Activated CD4-positive, alpha-beta T cell treated with anti-CD3 and anti-CD28 coated beads for 36 hours (primary cell): Measurements from ENCODE around the gene RPS21. TPM values are rescaled to one million over a fixed set of nuclear protein-coding genes. Genes with fewer than 3 reads are reported as not detected.

Experiments used
- ATAC-seq: fragments of 200-7000 bp; cut with Tn5 transposase; one replicate; pipeline ENCODE4 v1.10.0; 2021; ENCODE audit warnings: mild to moderate bottlenecking, moderate library complexity
- CTCF ChIA-PET: fragments of 350-600 bp; sonication (Branson Sonifier 250); formaldehyde crosslinking; loops from one replicate; lab custom pipeline; 2021; ENCODE audit warnings: antibody characterized with exemption; lab: Charles Lee
- POLR2A ChIA-PET: fragments of 350-600 bp; sonication (Branson Sonifier 250); formaldehyde crosslinking; loops from one replicate; lab custom pipeline; 2021; ENCODE audit warnings: antibody characterized with exemption, inconsistent platforms; lab: Charles Lee
- DNase-seq: peaks from one replicate; pipeline ENCODE4 v3.0.0-alpha.2; 2020
- H3K27ac Mint-ChIP-seq: one replicate; pipeline ENCODE4 v1.8.0; 2021; ENCODE audit warnings: mixed read lengths
- H3K27me3 Mint-ChIP-seq: one replicate; pipeline ENCODE4 v1.8.0; 2021; ENCODE audit warnings: mixed read lengths
- H3K36me3 Mint-ChIP-seq: one replicate; pipeline ENCODE4 v1.8.0; 2021; ENCODE audit warnings: low read depth, mixed read lengths
- H3K4me1 Mint-ChIP-seq: one replicate; pipeline ENCODE4 v1.8.0; 2021; ENCODE audit warnings: mixed read lengths
- H3K4me3 Mint-ChIP-seq: one replicate; pipeline ENCODE4 v1.8.0; 2021; ENCODE audit warnings: mild to moderate bottlenecking, moderate library complexity, mixed read lengths
- H3K9me3 Mint-ChIP-seq: one replicate; pipeline ENCODE4 v1.8.0; 2021; ENCODE audit warnings: low read depth, mixed read lengths
- intact Hi-C, 2 experiments: fragments of 100-400 bp; cut with DNase I in 1 of 2; cut with micrococcal nuclease in 1 of 2; formaldehyde crosslinking; loops; one replicate each; pipeline versions ENCODE4 v1.14.2 to v1.15.1; 2022 to 2024; cut with DNase I, micrococcal nuclease
- total RNA-seq, 2 experiments: library from RNA; stranded (reverse); gene quantifications; one replicate each; pipeline ENCODE4 v1.2.3, GENCODE V29; 2021

RPS21 gene
- total RNA-seq, 2 experiments from 2014 or later: 1,051 to 2,439 TPM

DNA sequence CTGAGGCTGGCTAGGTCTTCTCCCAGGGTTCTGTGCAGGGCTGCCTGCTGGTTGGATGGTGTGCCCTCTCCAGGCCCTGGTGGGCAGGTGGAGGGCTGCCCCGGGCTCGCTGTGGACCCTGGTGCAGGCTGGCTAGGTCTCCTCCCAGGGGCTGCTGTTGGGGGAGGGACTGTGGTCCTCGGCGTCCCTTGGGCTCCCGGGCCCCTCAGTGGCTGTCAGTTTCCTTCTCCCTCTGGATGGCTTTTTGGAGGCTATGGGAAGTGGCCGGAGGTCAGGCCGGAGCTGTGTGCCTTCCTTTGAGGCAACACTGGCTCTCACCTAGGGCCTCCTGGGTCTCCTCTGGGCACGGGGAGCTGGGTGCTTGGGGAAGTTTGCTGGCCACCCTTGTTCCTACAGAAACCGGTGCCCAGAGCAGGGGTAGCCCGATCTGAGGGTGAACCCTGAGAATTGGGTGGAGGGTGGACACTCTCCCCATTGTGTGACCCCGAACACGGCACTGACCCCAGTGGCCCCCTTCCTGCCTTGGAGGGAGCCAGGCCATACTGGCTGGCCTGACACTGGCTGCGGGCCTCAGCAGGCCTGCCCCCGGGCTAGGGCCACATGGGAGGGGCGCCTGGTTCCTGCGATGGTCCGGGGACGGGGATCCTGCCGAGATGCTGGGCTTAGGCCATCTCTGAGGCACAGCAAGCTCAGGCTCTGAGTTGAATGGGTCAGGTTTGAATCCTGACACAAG lies 24.0 kb downstream of the RPS21 start:
- Mint-ChIP-seq H3K27ac (no peak overlapping the region), H3K4me3 (no peak overlapping the region), H3K27me3 (peaks cover 2% of the 10 kb centered on the region), H3K9me3 (no peaks in the 10 kb centered on the region), H3K4me1 (peaks cover 14% of the 10 kb centered on the region), H3K36me3 (no peaks in the 10 kb centered on the region)
- intact Hi-C loops: no loop called here
- DNase-seq (no peak), ATAC-seq (no peak)
- ChIA-PET CTCF (interaction anchor here (0.8 to 1.4 kb wide), 6 partner anchors 24 to 206 kb away, joined by 3 to 8 read pairs (median 4); partner anchors contain the start of gene RPS21), POLR2A (interaction anchor here (1.0 kb wide), 1 partner anchor 192 kb away, joined by 3 read pairs; no protein-coding TSS in a partner anchor)

DNA sequence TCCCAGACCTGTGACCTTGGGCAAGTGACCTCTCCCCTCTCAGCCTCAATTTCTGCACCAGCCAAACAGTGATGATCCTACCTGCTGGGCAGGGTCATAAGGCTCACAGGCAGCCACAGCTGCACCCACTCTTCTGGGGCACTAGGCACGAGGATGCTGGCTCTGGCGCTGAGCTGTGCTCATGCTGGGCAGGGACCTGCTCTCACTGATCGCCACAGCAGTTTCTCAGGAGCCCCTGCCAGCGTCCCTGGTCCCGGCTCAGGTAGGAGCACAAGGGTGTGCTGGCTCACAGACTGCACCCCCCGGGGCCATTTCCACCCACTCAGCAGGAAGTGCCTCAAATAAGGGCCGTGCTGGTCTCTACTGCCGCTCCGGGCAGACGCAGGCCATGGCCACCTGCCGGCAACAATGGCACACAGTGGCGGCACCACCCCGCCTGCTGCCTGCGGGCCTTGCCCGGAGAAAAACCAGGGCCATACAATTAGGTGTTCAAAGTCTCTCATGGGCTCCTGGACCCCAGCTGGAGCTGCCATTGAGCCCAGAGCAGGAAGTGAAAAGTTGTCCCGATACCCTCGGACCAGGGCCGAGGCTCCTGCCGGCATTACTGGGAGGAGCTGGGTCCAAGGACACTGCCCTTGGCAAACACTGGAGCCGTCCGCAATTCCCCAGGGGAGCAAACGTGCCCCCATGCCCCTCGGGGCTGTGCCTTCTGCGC lies 24.7 kb downstream of the RPS21 start:
- H3K4me1 Mint-ChIP-seq: peaks cover 10% of the 10 kb centered on the region
- DNase-seq (no peak), ATAC-seq (no peak)
- H3K9me3 Mint-ChIP-seq: no peaks in the 10 kb centered on the region
- H3K27ac Mint-ChIP-seq: no peak overlapping the region
- no peak overlapping the region for H3K4me3 Mint-ChIP-seq
- intact Hi-C loops: no loop called here
- H3K27me3 Mint-ChIP-seq: peaks cover 2% of the 10 kb centered on the region
- no peaks in the 10 kb centered on the region for H3K36me3 Mint-ChIP-seq
- CTCF ChIA-PET: interaction anchor here (1.4 kb wide), 1 partner anchor 29 kb away, joined by 8 read pairs; no protein-coding TSS in a partner anchor
- POLR2A ChIA-PET: no interaction called here

DNA sequence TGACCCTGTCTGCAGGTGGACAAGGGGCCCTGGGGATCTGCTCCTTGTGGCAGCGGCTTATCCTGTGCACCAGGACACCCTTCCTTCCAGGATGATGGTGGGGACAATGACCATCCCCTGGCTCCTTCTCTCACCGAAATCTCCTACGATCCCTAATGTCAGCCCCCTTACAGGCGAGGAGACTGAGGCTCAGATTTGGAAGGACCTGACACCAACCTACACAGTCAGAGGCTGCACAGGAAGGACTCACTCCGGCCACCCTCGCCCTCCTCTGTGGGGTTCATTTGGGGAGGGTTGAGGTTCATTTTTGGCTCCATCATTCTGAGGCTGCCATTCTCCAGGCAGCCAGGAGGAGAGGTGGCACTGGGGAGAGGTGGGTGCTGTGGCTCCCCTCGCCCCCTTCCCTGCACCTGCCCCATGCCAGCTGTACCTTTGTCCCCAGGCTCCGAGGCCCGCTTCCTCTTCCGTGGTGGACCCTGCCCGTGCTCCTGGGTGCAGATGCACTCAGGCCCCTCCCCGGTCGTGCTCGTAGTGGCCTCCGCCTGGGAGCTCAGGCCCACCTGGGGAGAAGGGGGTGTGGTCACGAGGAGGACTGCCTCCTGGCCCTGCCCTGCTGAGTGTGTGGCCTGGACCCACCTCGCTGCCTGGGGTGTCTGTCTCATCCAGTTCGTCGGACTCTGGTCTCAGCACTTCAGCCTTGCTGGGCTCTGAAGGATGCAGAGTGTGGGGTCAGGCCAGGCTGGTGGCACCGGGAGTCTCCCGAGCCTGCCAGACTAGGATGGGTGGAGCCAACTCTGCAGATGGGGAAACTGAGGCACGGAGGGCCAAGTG lies 25.5 kb downstream of the RPS21 start:
- intact Hi-C loops: no loop called here
- H3K9me3 Mint-ChIP-seq: no peaks in the 10 kb centered on the region
- no peak overlapping the region for H3K4me3 Mint-ChIP-seq
- no peaks in the 10 kb centered on the region for H3K36me3 Mint-ChIP-seq
- no peak for DNase-seq
- H3K4me1 Mint-ChIP-seq: peaks cover 10% of the 10 kb centered on the region
- ChIA-PET POLR2A (no interaction called here), CTCF (no interaction called here)
- no peak for ATAC-seq
- peaks cover 2% of the 10 kb centered on the region for H3K27me3 Mint-ChIP-seq
- no peak overlapping the region for H3K27ac Mint-ChIP-seq

DNA sequence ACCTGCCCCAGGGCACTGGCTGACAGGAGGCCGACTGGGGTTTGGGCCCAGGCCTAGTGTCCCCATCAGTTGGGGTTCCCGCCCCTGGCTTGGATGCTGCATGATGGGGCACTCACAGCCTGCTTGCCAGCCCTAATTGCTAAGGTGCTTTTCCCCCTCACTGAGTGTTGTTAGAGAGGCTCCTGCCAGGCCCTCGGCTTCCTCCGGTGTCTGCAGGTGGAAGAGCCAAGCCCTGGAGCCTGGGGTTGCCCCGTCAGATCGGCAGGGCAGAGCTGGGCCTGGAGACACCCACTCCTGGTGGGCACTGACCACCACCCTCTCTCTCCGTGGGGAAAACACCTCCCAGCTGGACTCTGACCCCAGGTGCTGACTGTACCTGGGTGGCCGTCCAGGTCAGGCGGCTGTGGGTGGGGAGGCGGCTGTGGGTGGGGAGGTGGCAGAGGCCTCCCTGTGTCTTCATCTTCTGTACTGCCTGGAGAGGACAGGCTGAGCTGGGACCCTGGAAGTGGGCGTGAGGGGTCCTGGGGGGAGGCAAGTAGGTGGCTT lies 26.2 kb downstream of the RPS21 start:
- H3K36me3 Mint-ChIP-seq: no peaks in the 10 kb centered on the region
- peaks cover 2% of the 10 kb centered on the region for H3K27me3 Mint-ChIP-seq
- H3K4me3 Mint-ChIP-seq: no peak overlapping the region
- H3K27ac Mint-ChIP-seq: no peak overlapping the region
- peaks cover 5% of the 10 kb centered on the region for H3K4me1 Mint-ChIP-seq
- CTCF ChIA-PET: no interaction called here
- no peak for DNase-seq
- no peaks in the 10 kb centered on the region for H3K9me3 Mint-ChIP-seq
- intact Hi-C loops: no loop called here
- ATAC-seq: no peak
- POLR2A ChIA-PET: no interaction called here

DNA sequence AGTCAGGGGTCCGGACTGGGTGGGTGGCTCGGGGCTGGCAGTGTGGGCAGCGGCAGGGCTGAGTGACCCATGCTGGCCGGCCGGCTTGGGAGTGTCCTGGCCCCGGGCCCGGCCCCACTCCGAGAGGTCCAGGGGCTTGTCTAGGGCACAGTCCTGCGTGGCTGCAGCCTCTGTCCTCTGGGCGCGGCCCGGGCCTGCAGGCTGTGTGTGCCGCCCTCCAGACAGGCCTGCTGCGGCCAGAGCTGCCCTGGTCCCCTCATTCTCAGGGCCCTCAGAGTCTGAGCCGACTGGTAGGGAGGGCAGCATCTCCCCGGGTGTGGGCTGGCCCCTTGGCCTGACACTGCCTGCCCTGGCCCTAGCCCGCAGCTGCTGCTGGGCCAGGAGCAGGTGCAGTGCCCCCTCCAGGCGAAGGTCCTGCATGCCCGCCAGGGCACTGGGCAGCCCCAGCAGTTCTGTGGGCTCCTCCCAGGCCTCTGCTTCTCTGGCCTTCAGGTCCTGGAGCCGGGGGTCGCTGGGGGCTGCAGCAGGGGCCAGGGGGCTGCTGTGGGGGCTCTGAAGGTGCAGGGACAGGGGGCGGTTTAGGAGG lies 27.1 kb downstream of the RPS21 start:
- H3K27ac Mint-ChIP-seq: no peak overlapping the region
- no peak overlapping the region for H3K4me3 Mint-ChIP-seq
- DNase-seq (no peak), ATAC-seq (no peak)
- no peaks in the 10 kb centered on the region for H3K9me3 Mint-ChIP-seq
- peaks cover 5% of the 10 kb centered on the region for H3K4me1 Mint-ChIP-seq
- H3K27me3 Mint-ChIP-seq: peaks cover 2% of the 10 kb centered on the region
- intact Hi-C loops: no loop called here
- CTCF ChIA-PET: interaction anchor here (0.5 to 1.0 kb wide), 2 partner anchors 56 to 203 kb away, joined by 3 read pairs; no protein-coding TSS in a partner anchor
- POLR2A ChIA-PET: no interaction called here
- H3K36me3 Mint-ChIP-seq: no peaks in the 10 kb centered on the region

DNA sequence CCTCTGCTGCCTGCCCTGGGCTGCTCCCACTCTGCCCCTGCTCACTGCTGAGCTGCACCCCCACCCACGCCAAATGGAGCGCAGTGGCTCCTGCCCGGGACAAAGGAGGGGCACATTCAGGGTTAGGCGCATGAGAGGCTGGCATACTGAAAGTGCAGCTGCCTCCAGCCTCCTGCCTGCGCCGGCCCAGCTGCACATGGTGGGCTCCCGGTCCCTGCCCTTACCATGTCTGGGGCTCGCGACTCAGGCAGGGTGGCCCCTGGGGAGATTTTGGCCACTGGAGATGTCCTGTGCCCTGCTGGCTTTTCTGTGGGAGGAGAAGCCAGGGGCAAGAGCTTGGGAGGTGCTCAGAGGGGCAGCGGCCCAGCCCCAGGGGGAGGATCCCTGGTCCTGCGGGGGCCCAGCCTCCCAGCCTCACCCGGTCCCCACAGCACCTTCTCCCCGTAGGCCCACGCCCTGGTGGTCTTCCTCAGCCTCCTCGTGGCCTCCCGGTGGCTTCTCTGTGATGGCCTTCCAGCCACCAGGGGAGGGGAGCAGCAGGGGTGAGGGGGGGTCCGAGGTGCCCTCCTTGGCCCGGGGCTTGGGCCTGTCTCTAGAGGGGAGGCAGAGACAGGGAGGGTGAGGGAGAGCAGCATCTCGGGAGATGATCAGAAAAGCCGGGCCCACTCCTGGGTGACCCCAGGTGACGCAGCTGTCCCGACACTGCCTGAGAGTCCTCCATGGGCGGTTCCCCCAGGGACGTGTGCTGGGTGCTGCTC lies 28.6 kb downstream of the RPS21 start:
- Mint-ChIP-seq H3K9me3 (no peaks in the 10 kb centered on the region), H3K36me3 (no peaks in the 10 kb centered on the region), H3K4me3 (no peak overlapping the region), H3K4me1 (no peaks in the 10 kb centered on the region), H3K27me3 (no peaks in the 10 kb centered on the region), H3K27ac (no peak overlapping the region)
- DNase-seq (no peak), ATAC-seq (no peak)
- POLR2A ChIA-PET: no interaction called here
- CTCF ChIA-PET: no interaction called here
- intact Hi-C loops: no loop called here

DNA sequence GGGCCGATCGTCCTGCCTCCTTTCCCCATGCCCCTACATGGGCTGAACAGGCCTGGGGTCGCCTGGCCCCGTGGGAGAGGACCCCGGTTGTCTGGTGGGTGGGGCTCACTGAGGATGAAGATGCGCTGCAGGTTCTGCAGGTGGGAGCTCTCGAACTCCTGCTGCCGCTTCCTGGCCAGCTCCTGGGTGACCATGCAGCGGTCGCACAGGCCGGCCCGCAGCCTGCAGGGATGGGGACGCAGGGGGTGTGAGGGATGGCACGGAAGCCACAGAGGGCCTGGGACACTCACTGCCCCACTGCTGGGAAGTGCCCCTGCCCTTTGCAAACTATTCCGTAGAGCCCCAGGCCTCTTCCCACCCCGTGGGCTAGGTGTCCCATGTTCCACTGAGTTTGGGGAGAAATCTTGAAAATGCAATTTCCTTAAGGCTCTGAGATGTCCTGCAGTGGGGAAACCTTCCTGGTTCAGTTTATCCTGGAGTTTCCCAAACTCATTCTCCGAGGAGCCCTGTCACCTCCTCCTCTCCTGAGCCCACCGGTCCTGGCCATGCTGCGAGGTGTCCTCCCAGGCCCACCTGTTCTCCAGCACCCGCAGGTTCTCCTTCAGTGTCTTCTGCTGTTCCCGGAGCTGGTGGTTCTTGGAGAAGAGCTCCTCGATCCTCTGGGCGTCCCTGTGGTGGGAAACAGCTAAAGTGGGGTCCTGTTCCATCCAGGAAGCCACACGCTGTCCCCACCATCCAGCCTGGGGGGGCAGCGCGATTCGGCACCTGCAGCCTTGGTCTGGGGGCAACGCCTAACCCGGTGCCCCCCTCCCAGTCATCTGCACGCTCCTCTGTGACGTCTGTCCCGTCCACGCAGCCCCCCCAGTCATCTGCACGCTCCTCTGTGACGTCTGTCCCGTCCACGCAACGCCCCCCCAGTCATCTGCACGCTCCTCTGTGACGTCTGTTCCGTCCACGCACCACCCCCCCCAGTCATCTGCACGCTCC lies 30.0 kb downstream of the RPS21 start:
- CTCF ChIA-PET: interaction anchor here (0.7 kb wide), 1 partner anchor 136 kb away, joined by 3 read pairs; no protein-coding TSS in a partner anchor
- intact Hi-C loops: no loop called here

DNA sequence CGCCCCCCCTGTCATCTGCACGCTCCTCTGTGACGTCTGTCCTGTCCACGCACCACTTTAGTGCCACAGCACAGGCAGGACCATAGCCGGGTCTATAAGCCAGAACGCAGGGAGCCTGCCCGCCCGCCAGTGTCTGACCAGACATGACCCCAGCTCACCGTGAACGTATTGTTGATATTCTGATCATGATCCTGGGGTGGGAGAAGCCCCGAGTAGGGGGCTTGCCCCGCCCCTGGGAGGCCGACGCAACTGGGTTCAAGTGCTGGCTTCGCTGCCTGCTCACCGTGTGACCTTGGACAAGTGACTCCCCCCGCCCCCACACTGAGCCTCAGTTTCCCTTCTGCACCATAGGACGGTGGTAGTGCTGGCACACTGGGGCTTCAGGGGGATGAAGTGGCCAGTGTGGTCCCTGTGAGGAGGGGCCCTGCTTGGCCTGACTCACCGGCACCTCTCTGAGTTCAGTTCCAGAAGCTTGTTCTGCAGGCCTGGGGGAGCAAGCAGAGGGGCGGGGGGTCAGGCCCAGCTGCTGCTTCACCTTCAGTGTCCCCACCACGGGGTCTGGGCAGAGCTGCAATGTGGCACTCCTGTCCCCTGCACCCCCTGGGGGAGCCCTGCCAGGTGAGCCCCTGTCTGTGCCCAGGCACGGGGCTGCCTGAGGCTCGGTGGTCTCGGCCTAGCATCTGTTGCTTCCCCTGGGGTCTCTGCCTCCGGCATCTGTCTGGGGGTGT lies 31.2 kb downstream of the RPS21 start:
- DNase-seq: no peak
- no peak for ATAC-seq
- Mint-ChIP-seq H3K27me3 (no peaks in the 10 kb centered on the region), H3K27ac (no peak overlapping the region), H3K4me1 (no peaks in the 10 kb centered on the region), H3K4me3 (no peak overlapping the region), H3K9me3 (peaks cover 3% of the 10 kb centered on the region), H3K36me3 (no peaks in the 10 kb centered on the region)
- CTCF ChIA-PET: interaction anchor here (1.5 kb wide), 1 partner anchor 8 kb away, joined by 6 read pairs; no protein-coding TSS in a partner anchor
- POLR2A ChIA-PET: no interaction called here
- intact Hi-C loops: no loop called here

More for the DNA sequence above, 30.0 kb downstream of the RPS21 start:
- no peaks in the 10 kb centered on the region for H3K27me3 Mint-ChIP-seq
- H3K9me3 Mint-ChIP-seq: peaks cover 3% of the 10 kb centered on the region
- no peak for DNase-seq
- H3K27ac Mint-ChIP-seq: no peak overlapping the region
- H3K4me1 Mint-ChIP-seq: no peaks in the 10 kb centered on the region
- POLR2A ChIA-PET: no interaction called here
- H3K36me3 Mint-ChIP-seq: no peaks in the 10 kb centered on the region
- no peak for ATAC-seq
- no peak overlapping the region for H3K4me3 Mint-ChIP-seq

DNA sequence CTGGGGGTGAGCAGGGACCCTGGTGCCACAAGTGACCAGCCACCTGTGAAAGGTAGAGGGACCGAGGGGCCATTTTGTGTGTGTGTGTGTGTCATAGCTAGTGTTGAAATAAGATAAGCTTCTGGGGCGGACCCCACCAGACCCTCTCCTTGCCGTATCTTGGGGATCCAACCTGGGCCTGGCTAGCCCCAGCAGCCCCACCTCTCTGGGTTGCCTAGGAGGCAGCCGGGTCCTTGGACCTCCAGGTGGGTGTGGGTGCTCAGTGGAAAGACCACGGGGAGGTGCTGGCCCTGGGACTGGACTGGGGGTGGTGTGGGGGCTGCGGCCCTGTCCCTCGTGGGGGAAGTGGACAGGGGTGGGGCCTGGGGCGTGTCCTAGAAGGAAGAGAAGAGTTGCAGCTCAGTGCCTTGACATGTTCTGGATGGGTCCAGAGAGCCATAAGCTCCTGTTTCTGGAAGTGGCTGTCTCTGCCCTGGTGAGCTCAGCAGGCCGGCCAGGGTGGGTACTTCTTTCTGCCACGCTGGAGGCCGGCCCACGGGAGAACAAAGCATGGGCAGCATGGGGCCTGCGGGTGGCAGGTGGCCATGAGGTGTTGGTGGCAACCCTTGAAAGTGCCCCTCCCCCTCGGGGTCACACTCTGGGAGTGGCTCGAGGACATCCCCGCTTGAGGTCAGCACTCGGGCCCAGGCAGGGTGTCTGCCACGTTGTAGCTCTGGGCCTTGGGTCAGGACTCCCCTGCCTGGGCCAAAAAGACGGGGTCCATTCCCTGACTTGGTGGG lies 32.0 kb downstream of the RPS21 start:
- DNase-seq: no peak
- ChIA-PET POLR2A (no interaction called here), CTCF (interaction anchor here (1.5 kb wide), 1 partner anchor 9 kb away, joined by 6 read pairs; no protein-coding TSS in a partner anchor)
- no peak overlapping the region for H3K27ac Mint-ChIP-seq
- intact Hi-C loops: no loop called here
- no peaks in the 10 kb centered on the region for H3K36me3 Mint-ChIP-seq
- no peak overlapping the region for H3K4me3 Mint-ChIP-seq
- no peak for ATAC-seq
- no peaks in the 10 kb centered on the region for H3K27me3 Mint-ChIP-seq
- peaks cover 3% of the 10 kb centered on the region for H3K9me3 Mint-ChIP-seq
- H3K4me1 Mint-ChIP-seq: no peaks in the 10 kb centered on the region
